ENCODE measurements around the gene GRIP1.
"Not testable (repeated sequence)": the region's sequence is repeated elsewhere in the genome, so short reads cannot be mapped to it uniquely, and the experiment has no call there.

GRIP1 gene

DNA sequence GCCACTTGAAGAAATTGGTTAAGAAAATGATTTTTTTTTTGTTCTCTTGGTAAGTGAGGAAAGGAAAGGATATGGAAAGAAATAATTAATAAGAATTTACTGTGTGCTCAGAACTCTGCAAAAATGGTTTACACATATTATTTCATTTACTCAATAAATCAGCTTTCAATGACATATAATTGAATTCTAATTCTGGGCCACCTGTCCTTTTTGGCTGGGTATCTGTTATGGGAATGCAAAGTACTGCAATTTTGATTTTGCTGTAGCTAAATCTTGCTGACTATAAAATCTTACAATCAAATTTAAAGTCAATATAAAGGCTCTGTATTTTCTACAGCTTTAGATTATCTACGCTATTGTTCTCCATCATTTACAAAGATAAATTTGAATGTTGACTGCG lies 147.1 kb downstream of the GRIP1 start:
- no peak for DNase-seq (ENCODE audit: low read depth)

DNA sequence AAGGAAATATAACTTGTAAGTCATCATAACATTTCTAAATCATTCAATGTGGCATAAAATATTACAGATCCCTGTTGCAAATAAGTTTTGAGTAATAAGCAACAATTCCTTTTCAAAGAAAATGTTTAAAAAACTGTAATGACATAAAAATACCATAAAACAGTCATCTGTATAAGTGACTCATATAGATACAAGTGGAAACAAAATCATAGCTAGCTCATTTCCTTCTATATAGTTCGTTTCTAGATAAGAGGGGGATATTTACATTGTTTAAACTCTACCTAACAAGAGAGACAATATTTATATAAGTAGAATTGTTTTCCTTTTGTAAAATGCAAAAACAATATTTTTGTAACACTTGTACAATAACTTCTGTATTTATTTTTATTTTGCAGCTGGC lies 148.9 kb downstream of the GRIP1 start:
- DNase-seq (ENCODE audit: low read depth) = no peak

DNA sequence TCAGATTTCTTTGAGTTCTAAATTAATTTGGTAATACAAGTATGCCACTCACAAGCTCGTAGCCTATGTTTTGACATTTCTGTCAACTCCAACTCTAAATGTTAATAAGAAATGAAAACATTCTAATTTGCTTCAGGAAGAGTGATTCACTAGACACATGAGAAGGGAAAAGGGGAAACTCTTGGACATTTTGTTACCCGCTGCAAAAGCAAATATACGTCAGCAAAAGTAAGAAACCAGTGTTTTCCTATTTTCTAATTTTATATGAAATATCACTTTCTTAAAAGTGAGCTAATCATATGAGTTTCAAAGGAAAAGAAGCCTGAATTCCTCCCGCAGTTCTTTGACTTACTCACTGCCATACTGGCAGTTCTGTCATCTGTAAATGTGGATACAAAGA lies 162.3 kb downstream of the GRIP1 start:
- DNase-seq (ENCODE audit: low read depth) = no peak

DNA sequence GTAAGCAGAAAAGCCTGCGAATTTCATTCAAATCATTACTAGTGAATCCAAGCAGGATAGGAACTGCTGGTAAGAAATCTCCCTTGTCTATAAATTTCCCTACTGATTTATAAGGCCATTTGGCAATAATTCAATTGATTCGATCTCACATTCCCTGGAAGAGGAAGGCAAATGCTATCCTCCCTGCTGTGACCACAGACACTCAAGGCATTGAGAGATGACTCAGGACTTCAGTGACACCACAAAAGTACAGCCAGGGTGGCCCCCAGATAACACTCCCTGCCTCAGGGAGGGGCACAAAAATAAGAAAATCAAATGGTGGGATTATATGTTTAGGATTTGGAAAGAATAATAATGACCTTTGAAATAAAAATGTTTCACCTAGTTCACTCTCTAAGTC lies 162.7 kb downstream of the GRIP1 start:
- no peak for DNase-seq (ENCODE audit: low read depth)

DNA sequence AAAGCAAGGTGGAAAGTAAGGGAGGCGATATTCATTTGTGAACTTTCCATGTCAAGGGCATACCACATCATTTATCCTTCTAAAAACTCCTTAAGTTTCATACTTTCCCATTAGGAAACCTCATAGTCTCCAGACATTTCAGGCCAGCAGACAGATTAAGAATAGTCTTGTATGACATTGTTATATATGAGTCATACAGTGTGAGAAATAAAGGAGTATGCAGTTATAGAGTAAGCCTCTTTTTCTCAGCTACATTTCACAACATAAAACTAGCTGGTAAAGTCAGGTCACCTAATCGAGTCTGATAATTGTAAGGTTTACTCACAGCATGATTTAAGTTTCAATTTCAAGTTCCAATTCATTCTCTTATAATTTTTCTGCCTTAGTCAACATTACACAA lies 164.3 kb downstream of the GRIP1 start:
- no peak for DNase-seq (ENCODE audit: low read depth)

DNA sequence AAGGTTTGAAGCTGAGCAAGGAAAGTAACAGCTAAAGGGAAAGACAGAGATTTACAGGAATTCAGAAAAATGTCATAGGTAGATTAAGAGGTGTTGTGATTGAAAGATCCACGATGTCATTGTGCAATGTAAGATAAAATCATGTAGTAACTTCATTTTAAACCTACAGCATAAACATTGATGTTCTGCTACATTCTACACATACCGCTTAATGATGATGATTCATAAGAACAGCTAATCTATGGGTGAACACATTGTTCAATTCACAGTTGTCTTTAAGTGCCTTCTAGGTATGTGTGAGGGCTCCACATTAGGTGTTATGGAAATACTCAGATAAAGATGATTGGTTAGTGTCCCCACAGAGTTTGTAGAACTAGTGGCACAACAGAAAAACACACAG lies 170.9 kb downstream of the GRIP1 start:
- no peak for DNase-seq (ENCODE audit: low read depth)

- DNase-seq (ENCODE audit: low read depth) = no peak
These were observed 175.1 kb downstream of the GRIP1 start for GRCh38 chr12:66503746-66504145.

GRCh38 chr12:66502911-66503310 lies 176.0 kb downstream of the GRIP1 start:
- DNase-seq (ENCODE audit: low read depth) = no peak

GRCh38 chr12:66500841-66501240 lies 178.0 kb downstream of the GRIP1 start:
- DNase-seq (ENCODE audit: low read depth) = no peak

DNA sequence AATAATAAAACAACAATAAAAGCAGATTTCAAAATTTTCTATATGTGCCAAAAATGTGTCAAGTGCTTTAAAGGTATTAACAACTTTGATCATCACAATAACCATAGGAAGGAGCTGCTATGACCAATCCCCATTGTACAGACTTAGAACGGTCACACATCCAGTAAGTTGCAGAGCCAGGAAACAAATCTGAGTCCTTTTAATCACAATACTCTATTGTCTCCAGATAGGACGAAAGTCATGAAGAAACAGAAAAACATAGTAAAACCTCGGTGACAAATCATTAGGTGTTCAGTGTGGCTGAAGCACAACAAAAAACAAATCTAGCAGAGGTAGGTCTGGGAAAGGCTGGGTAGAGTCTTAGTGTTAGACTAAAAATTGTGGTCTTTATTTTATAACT lies 178.8 kb downstream of the GRIP1 start:
- no peak for DNase-seq (ENCODE audit: low read depth)

- no peak for DNase-seq (ENCODE audit: low read depth)
These were observed 179.9 kb downstream of the GRIP1 start for GRCh38 chr12:66499000-66499399.

- DNase-seq (ENCODE audit: low read depth) = not testable (repeated sequence)
These were observed 180.8 kb downstream of the GRIP1 start for GRCh38 chr12:66498059-66498458.

- no peak for DNase-seq (ENCODE audit: low read depth)
These were observed 181.6 kb downstream of the GRIP1 start for GRCh38 chr12:66497008-66497897.

GRCh38 chr12:66496595-66496994 lies 182.3 kb downstream of the GRIP1 start:
- DNase-seq (ENCODE audit: low read depth) = no peak

GRCh38 chr12:66495709-66496108 lies 183.2 kb downstream of the GRIP1 start:
- DNase-seq (ENCODE audit: low read depth) = no peak

DNA sequence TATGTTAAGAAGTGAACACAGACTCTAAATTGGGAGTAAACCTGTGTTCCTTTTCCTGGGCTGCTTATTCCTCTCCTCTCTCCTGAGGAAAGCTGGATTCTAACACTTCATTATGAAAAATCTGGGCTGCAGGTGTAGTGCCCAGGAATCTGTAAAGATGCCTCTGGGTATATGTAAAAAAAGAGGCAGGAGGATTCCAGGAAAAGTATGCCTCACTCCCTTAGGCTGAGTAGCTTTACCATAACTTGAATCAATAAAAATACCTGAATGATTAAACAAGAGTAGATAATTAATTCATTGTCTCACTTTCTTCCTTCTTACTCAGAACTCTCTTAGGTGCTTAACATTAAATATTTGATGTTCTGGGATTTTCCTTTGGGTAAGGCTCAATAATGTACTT lies 185.1 kb downstream of the GRIP1 start:
- no peak for DNase-seq (ENCODE audit: low read depth)

DNA sequence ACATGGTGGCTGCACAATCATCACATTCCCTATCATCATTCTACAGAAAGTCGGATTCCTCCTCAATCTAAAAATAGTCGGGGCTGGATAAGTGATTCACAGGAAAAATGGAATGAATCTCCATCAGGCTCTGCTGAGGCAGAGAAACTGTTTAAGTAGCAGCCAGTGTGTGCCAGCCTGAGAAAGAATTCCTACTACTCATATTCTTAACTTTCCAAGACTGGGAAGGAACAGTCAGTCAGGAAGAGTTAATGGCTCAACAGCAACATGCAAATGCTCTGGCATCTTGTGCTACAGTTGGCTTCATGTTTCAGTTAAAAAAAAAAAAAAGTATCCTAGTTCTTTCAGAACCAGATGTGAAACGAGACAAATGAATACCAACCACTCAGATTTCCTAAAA lies 187.0 kb downstream of the GRIP1 start:
- no peak for DNase-seq (ENCODE audit: low read depth)

GRCh38 chr12:66482351-66483203 lies 196.3 kb downstream of the GRIP1 start:
- DNase-seq (ENCODE audit: low read depth) = no peak

GRCh38 chr12:66467932-66468331 lies 210.9 kb downstream of the GRIP1 start:
- DNase-seq (ENCODE audit: low read depth) = no peak

- DNase-seq (ENCODE audit: low read depth) = no peak
These were observed 217.5 kb downstream of the GRIP1 start for GRCh38 chr12:66461331-66461730.

GRCh38 chr12:66459944-66460482 lies 218.9 kb downstream of the GRIP1 start:
- DNase-seq (ENCODE audit: low read depth) = no peak

- no peak for DNase-seq (ENCODE audit: low read depth)
These were observed 222.3 kb downstream of the GRIP1 start for GRCh38 chr12:66456612-66457011.

- DNase-seq (ENCODE audit: low read depth) = no peak
These were observed 225.0 kb downstream of the GRIP1 start for GRCh38 chr12:66453844-66454243.

All from activated T-helper 1 cell treated with Interleukin-2 at 50 U/mL for 16 hours (primary cell).